Suprapubic skin (tissue), 4 donors: ENCODE data around the gene EML4. TPM values are rescaled to one million over a fixed set of nuclear protein-coding genes. Genes with fewer than 3 reads are reported as not detected.

Experiments used
- DNase-seq, 2 donors: peaks; one replicate each; pipeline ENCODE4 v3.0.0-alpha.2; 2019; ENCODE audit warnings: low spot score in 2 of 2
- H3K27ac ChIP-seq: fragments of 200-600 bp; sonication (generic); one replicate; pipeline ENCODE4 v1.5.1; 2019
- H3K27me3 ChIP-seq: fragments of 200-600 bp; sonication (generic); one replicate; pipeline ENCODE4 v1.5.1; 2019
- H3K36me3 ChIP-seq: fragments of 200-600 bp; sonication (generic); one replicate; pipeline ENCODE4 v1.5.1; 2019
- H3K4me1 ChIP-seq: fragments of 200-600 bp; sonication (generic); one replicate; pipeline ENCODE4 v1.5.1; 2019
- H3K4me3 ChIP-seq: fragments of 200-600 bp; sonication (generic); one replicate; pipeline ENCODE4 v1.5.1; 2019; ENCODE audit warnings: mild to moderate bottlenecking
- H3K9me3 ChIP-seq: fragments of 200-600 bp; sonication (generic); one replicate; pipeline ENCODE4 v1.5.1; 2019
- EP300 ChIP-seq: sonication (generic); formaldehyde crosslinking; IDR thresholded peaks from one replicate; pipeline ENCODE4 v1.6.1; 2017; ENCODE audit warnings: antibody characterized with exemption
- POLR2A ChIP-seq, 2 donors: fragments of 450-650 bp; IDR thresholded peaks; one replicate each; pipeline ENCODE4 v1.6.1; 2017; ENCODE audit warnings: antibody characterized with exemption in 2 of 2, mild to moderate bottlenecking in 2 of 2, moderate library complexity in 2 of 2
- POLR2AphosphoS5 ChIP-seq, 3 donors: sonication (generic); formaldehyde crosslinking; IDR thresholded peaks; one replicate each; pipeline ENCODE4 v1.6.1; 2017; ENCODE audit warnings: antibody characterized with exemption in 3 of 3
- WGBS: methylation state at CpG from one replicate; pipeline ENCODE4 v1.1.5; 2018; 5-methylcytosine and 5-hydroxymethylcytosine counted together
- total RNA-seq, 4 donors: library from RNA; depleted of rRNA; stranded (reverse); fragments of >200 nt; gene quantifications; one replicate each; pipeline ENCODE4 v1.1.0, GENCODE V29; 2016
- TF ChIP-seq, protein P1 (sequence below), 2 donors: fragments of 200-600 bp in 1 of 2; fragments of 450-650 bp in 1 of 2; sonication (generic) in 1 of 2; IDR thresholded peaks; one replicate each; pipeline ENCODE4 v1.5.1; 2016 to 2019; ENCODE audit warnings: antibody characterized with exemption in 2 of 2, mild to moderate bottlenecking in 1 of 2, moderate library complexity in 1 of 2

Gene EML4
- total RNA-seq, 4 donors from 2014 or later, result 38.9 to 67.1 (median 43.3) TPM

DNA sequence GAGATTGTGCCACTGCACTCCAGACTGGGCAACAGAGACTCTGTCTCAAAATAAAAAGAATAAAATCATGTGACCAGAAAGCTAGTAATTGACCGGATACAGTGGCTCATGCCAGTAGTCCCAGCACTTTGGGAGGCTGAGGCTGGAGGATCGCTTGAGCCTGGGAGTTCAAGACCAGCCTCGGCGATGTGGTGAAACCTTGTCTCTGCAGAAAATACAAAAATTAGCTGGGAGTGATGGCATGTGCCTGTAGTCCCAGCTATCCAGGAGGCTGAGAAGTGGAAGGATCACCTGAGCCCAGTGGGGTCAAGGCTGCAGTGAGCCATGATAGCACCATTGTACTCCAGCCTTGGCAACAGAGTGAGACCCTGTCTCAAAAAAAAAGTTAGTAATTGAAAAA lies 155.1 kb downstream of the EML4 start:
- Histone ChIP-seq H3K4me3 (no peak overlapping the region), H3K36me3 (peaks cover 37% of the 10 kb centered on the region), H3K27ac (no peak overlapping the region), H3K9me3 (no peaks in the 10 kb centered on the region), H3K4me1 (peaks cover 4% of the 10 kb centered on the region), H3K27me3 (no peaks in the 10 kb centered on the region)
- no peak for TF ChIP-seq EP300
- TF ChIP-seq POLR2A (IDR thresholded peaks at IDR 0.05), result no peak
- TF ChIP-seq POLR2AphosphoS5 (IDR thresholded peaks at IDR 0.05), result no peak
- TF ChIP-seq, protein P1, sequence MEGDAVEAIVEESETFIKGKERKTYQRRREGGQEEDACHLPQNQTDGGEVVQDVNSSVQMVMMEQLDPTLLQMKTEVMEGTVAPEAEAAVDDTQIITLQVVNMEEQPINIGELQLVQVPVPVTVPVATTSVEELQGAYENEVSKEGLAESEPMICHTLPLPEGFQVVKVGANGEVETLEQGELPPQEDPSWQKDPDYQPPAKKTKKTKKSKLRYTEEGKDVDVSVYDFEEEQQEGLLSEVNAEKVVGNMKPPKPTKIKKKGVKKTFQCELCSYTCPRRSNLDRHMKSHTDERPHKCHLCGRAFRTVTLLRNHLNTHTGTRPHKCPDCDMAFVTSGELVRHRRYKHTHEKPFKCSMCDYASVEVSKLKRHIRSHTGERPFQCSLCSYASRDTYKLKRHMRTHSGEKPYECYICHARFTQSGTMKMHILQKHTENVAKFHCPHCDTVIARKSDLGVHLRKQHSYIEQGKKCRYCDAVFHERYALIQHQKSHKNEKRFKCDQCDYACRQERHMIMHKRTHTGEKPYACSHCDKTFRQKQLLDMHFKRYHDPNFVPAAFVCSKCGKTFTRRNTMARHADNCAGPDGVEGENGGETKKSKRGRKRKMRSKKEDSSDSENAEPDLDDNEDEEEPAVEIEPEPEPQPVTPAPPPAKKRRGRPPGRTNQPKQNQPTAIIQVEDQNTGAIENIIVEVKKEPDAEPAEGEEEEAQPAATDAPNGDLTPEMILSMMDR (IDR thresholded peaks at IDR 0.05), result no peak
- WGBS, result 98% methylated on average over 4 of the region's 4 CpGs
- no peak for DNase-seq

DNA sequence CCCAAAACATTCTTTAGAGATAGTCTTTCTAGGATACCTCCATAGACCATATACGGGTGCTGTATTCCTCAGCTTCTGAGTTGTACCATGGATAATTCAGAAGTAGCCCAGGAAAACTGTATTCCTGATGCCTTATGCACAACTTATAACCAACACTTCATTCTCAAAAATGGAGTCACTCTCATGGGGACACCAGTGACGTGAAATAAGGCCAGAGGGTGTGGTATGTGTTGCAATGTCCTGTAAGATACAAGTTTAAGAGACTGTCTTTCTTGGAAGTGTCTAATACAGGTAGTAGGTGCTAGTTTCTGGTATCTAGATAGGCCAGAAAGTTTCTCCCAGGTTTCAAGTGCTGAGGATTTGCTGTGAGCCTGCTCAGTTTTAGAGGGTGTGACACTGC lies 155.8 kb downstream of the EML4 start:
- DNase-seq, result no peak
- H3K36me3 ChIP-seq, result peaks cover 37% of the 10 kb centered on the region
- H3K4me1 ChIP-seq, result peaks cover 4% of the 10 kb centered on the region
- H3K27me3 ChIP-seq, result no peaks in the 10 kb centered on the region
- H3K4me3 ChIP-seq, result no peak overlapping the region
- no peak for TF ChIP-seq POLR2AphosphoS5 (IDR thresholded peaks at IDR 0.05)
- TF ChIP-seq, protein P1 (IDR thresholded peaks at IDR 0.05), result no peak
- no peak for TF ChIP-seq POLR2A (IDR thresholded peaks at IDR 0.05)
- TF ChIP-seq EP300, result no peak
- no peak overlapping the region for H3K27ac ChIP-seq
- WGBS, result 82% methylated on average over 2 of the region's 2 CpGs
- H3K9me3 ChIP-seq, result no peaks in the 10 kb centered on the region

DNA sequence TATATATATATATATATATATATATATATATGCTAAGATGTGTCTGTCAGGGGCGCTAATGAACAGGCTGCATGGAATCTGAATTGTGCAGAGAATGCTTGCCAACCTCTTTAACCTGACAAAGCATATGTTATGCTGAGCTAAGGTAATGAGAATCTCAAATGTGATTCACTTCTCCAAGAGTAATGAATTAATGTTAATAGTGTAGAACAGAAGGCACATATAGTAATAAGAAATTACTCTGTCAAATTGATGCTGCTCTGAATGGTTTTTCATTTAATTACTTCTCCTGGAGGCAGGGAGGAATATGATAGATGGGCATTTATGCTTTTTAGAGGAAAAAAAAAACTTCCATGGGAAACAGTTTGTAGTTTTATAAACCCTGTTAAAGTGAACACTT lies 156.5 kb downstream of the EML4 start:
- TF ChIP-seq, protein P1 (IDR thresholded peaks at IDR 0.05), result no peak
- TF ChIP-seq EP300, result no peak
- no peak for TF ChIP-seq POLR2A (IDR thresholded peaks at IDR 0.05)
- no peak for TF ChIP-seq POLR2AphosphoS5 (IDR thresholded peaks at IDR 0.05)
- H3K4me3 ChIP-seq, result no peak overlapping the region
- H3K27ac ChIP-seq, result no peak overlapping the region
- 50% methylated on average over 1 of the region's 1 CpG for WGBS
- peaks cover 39% of the 10 kb centered on the region for H3K36me3 ChIP-seq
- H3K27me3 ChIP-seq, result no peaks in the 10 kb centered on the region
- peaks cover 5% of the 10 kb centered on the region for H3K4me1 ChIP-seq
- no peaks in the 10 kb centered on the region for H3K9me3 ChIP-seq
- no peak for DNase-seq

DNA sequence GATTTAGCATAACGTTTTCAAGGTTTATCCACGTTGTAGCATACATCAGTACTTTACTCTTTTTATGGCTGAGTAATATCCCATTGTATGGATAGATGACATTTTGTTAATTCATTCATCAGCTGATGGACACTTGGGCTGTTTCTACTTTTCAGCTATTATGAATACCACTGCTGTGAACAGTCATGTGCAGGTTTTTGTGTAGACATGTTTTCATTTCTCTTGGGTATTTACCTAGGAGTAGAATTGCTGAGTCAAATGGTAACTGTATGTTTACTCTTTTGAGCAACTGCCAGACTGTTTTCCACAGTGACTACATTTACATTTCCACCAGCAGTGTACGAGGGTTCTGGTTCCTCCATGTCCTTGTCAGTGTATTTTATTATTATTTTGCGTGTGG lies 158.0 kb downstream of the EML4 start:
- Histone ChIP-seq H3K27me3 (no peaks in the 10 kb centered on the region), H3K4me3 (no peak overlapping the region), H3K4me1 (peaks cover 7% of the 10 kb centered on the region), H3K27ac (no peak overlapping the region), H3K36me3 (peaks cover 45% of the 10 kb centered on the region), H3K9me3 (no peaks in the 10 kb centered on the region)
- no peak for DNase-seq
- 68% methylated on average over 4 of the region's 4 CpGs for WGBS
- TF ChIP-seq, protein P1 (IDR thresholded peaks at IDR 0.05), result no peak
- TF ChIP-seq POLR2AphosphoS5 (IDR thresholded peaks at IDR 0.05), result no peak

DNA sequence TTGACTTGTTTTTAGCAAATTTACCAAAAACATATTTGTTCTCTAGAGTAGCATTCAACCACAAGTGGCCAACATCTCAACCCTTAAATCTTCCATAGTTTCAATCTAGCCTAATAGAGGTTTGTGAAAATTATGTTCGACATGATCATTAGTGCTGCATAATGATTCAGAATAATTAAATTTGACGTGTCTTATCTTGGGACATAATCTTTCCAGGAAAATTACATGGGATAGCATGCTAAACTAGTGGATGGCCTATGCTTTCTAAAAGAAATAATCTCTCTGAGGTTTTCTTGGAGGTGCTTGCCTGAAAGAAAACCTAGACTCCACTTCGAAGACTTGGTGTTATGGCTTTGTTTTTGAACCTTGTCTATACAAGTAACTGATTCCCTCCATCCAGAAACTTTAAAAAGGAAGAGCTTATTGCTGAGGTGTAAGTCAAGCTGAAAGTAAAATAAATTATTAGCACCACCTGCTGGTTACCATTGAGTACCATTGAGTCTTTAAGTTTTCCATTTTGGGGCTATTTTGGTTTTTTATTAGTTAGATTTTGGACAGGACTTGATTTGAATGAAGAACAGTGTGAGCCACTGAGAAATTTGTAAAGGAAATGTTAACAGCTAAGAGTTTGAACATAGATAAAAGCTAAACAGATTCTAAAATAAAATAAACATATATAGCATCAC lies 159.1 kb downstream of the EML4 start:
- H3K4me3 ChIP-seq, result no peak overlapping the region
- no peaks in the 10 kb centered on the region for H3K9me3 ChIP-seq
- peaks cover 7% of the 10 kb centered on the region for H3K4me1 ChIP-seq
- H3K27ac ChIP-seq, result no peak overlapping the region
- no peak for DNase-seq
- no peaks in the 10 kb centered on the region for H3K27me3 ChIP-seq
- H3K36me3 ChIP-seq, result peaks cover 51% of the 10 kb centered on the region
- 45% methylated on average over 3 of the region's 3 CpGs for WGBS
- TF ChIP-seq POLR2AphosphoS5 (IDR thresholded peaks at IDR 0.05), result no peak
- TF ChIP-seq, protein P1 (IDR thresholded peaks at IDR 0.05), result peak; percentile 12 to 24
